GM18873 (cell line): ENCODE results near the gene STX19.

ENCODE experiments used
- ATAC-seq: cut with Tn5 transposase; IDR thresholded peaks from one replicate; pipeline ENCODE4 v1.9.1; 2021; ENCODE audit warnings: mild to moderate bottlenecking, moderate library complexity, moderate number of reproducible peaks; ENCODE audit not compliant: unreplicated experiment, low FRiP score

STX19 gene

DNA sequence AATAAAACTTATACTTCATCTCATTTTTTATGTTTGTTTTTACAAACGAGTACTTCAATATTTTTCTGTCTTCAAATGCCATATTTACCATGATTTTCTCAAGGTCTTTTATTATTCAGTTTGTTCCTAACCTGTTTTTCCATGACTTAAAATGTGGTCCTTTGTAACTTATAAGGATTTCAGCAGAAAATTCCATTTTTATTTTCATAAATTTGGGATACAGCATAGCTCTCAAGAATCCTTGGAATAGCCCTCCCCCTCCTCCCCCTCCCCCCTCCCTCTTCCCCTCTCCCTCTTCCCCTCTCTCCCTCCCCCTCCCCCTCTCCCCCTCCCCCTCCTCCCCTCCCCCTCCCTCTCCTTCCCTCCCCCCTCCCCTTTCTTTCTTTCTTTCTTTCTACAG is 14.9 kb upstream of the STX19 start:
- no peak for ATAC-seq

DNA sequence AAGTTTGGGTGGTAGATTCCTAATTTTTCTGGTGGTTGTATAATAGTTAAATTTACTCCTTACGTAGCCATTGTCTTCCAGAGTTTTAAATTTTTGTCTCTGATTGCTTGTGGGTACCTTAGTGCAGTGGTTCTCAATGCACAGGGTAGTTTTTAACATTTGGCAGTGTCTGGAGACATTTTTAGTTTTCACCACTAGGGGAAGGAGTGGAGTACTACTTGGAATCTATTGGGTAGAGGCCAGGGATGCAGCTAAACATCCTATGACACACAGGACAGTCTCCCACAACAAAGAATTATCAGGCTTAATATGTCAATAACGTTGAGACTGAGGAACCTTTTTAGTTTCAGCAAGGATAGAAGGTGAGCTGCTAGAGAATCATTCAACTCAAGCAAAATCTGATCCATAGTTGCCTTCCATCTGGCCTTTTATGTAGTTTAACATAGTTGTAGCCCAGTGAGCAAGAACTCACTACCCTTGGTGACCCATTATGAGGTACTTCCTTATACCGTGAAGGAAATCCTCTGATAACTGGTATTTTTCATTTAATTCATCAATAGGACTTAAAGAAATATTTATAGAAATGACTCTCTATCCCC is 8.6 kb upstream of the STX19 start:
- ATAC-seq: no peak

DNA sequence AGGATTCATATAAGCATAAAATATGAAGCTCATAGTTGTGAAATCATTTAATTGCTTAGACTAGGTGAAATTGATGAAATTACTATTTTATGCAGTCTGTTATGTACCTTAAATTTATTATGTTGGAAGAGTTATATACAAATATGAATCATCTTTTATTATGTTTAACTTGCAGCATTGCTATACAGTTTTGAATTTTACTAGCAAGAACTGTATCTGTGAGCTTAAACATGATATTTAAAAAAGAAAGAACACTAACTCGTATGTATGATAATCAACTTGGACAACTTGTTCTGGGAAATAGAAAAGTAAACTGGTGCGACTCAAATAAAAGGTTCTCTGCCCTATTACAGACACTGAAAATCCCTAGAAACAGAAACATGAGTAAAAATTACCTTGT is 1.8 kb downstream of the STX19 start:
- no peak for ATAC-seq

DNA sequence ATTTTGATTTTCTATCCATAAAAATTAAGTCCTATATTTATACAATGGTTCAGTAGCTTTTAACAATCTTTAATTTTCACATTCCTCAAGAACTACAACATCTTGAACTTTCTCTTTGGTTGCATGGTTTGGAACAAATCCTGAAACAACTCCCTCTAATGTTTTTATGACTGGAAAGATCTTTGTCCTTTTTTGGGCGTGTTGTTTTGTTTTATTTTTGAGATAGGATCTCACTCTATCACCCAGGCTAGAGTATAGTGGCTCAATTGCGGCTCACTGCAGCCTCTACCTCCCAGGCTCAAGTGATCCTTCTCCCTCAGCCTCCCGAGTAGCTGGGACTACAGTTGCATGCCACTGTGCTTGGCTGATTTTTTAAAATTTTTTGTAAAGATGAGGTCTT is 4.0 kb downstream of the STX19 start:
- no peak for ATAC-seq

DNA sequence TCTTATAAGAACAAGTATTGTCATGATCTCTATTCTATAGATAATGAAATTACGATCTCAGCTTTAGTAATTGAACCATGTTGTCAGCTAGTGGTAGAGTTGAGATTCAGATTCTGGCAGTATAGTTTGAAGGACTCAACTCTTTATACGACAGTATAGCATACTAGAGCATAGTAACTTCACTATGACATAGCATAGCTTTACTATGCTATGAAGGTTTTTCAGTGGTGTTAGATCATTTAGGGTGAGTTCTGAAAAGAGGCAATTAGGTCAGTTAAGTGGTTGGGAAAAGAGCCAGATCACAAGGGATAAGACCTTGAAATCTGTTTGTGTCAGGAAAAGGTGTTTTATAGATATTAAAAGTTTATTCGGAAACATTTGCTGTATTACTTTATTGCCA is 8.1 kb downstream of the STX19 start:
- ATAC-seq: no peak

DNA sequence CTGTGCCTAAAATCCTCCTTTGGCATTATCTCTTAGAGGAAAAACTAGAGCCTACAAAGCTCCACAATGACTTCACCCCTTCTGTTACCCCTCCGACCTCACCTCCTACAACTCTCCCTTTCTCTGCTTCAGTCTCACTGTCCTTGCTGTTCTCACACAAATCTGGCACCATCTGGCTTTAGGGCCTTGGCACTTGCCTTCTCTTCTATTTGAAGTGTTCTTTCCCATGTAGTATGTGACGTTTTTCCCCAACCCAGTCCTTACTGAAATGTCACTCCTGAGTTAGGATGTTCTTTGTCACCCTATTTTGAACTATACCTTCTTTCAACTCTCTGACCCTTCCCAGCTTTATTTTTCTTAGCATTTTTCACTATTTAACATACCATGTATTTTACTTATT is 8.7 kb downstream of the STX19 start:
- ATAC-seq: no peak

DNA sequence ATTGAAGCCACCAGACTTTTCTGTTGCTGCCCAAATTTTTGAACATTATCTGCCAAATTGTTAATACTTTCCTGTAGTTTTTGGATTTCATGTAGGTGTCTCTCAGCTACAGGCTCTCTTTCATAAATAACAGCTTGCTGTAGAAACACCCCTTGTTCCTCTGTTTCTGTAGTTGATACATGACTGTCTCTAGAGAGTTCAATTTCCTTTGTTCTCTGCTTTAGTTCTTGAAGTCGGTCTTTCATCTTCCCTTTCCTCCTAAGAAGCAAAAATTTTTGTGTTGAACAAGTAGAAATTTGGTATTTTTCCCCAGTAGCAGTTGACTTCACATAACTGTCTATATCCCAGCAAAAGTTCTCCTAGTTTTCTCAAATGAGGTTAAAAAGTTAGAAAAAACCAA is 13.4 kb downstream of the STX19 start:
- ATAC-seq: no peak

DNA sequence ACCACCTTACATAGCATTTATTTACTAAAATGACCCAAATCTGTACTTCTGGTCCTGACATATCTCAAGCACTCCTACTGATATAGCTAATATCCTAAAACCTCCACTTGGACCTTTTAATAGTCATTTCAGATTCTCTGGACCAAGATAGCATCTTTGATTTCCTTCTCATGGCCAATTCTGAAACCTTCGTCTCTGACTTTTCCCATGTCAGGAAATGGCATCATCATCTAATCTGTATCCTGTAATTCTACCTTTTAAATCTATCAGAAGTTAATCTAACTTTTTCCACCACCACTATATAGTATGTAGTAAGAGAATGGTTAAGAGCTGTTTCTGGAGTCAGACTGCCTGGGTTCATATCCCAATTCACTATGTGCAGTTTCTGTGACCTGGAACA is 16.2 kb downstream of the STX19 start:
- no peak for ATAC-seq

DNA sequence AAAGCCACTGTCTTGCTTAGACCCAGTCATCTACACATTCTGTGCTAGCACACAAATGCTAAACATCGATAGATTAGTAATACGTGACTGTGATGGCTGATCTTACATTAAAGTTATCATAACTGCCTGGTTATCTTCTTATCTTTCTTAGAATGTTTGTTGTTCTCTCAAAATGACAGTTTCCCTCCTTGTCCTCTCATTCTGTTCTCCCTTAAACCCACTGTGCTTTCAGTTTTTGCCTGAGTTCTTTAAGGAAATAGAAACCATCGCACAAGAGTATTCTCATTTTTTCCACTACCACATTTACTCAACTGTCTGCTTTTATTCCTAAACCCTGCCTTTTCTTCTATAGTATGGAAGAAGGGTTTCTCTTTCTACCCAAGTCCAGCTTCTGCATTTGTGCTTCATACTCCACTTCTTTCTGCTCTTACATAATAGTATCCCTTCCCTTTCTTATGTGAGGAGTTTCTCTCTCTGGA is 17.1 kb downstream of the STX19 start:
- no peak for ATAC-seq

DNA sequence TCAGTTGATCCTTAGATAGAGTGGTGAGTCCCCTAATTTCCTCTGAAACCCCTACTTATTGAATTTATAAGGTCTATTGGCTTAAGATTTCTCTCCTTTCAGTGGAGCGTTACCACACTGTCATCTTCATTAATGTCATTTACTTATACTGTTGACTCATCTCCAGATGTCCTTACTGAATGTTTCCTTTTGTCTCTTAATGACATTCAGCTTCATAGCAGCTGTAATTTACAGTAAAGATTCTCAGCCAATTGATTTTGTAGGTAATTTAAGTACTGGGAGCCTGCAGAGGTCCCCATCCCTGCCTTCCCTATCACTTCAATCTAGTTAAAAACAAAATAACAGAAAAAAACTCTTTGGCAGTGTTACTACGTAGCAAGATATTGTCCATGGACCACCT is 18.8 kb downstream of the STX19 start:
- ATAC-seq: no peak

DNA sequence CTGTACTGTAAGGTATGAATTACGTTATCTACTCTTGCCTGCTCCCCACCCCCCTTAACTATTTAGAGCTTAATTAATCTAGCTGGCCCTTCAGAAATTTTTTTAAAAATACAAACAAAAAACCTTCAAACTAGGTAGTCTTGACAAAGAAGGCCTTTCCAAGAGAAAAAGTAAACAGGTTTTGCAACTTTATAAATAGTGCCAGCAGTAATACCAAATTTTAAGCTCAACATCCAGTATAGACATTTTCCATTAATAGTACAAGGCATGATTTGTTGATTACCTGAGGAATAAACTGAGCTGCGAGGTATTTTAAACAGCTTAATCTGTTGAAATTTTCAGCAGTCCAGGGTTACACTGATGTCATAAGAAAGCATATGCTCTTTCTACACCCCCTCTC is 20.1 kb downstream of the STX19 start:
- no peak for ATAC-seq

DNA sequence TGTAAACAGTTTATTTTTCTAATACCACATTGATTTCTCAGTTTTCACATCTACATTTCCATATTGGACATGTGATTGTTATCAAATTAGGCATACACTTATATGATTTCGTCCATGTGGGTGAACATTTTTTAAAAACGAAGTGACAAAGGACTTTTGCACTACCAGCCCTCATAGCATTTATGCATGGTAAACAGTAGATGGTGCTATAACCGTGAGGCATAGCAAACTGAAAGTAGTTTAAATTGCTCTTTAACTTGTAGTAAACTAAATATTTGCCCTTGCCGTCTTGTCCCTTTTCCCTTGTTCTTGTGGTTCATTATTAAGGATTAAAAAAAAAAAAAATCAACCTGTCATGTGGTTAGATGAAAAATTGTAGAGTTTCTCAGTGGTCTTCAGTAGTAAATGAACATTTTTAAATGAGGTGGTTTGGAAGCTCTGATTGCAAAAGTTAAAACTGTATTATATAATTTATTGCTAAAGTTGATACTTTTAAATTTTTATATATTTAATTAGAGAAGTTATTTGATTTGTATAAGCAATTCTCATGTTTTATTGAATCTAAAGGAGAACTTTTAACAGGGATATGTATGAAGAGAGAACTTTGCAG is 24.0 kb downstream of the STX19 start:
- peak; percentile 91 for ATAC-seq

DNA sequence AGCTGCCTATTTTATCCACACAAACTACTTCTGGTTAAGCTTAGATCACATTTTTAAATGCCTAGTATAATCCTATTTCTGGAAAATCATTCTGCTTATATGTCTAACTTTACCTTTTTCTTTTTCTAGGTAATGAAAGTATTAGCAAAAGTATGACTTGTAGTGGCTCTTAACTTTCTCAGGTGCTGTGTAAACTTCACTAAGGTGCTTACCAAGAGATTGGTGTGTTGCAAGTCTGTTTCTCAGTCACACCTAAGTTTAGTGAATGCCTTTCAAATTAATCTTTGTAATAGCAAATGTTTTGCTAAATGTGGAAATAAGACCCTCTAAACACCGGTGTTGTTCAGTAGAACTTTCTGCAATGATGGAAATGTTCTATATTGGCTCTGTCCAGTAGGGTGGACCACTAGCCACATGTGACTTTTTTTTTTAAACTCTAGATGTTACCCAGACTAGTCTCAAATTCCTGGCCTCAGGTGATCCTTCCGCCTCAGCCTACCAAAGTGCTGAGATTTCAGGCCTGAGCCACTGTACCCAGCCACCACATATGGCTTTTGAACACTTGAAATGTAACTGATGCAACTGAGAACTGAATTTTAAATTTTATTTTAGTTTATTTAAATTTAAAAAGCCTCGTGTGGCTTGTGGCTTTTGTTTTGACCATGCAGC is 26.4 kb downstream of the STX19 start:
- no peak for ATAC-seq

DNA sequence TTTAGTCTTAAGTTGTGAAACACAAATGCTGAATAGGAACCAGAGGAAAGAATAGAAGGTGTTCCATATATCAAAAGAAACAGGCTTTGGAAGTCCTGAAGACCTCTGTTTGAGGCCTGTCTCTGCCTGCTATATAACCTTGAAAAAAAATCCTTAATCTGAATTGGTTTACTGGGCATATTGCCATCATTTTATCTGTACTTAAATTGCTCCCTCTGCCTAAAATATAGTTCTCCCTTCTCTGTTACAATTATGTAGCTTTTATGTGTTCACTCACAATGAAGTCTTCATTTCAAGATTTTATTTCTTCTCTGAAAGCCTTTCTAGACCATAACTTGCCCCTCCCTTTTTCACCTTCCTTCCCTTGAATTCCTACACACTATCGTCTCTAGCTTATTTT is 27.2 kb downstream of the STX19 start:
- no peak for ATAC-seq

DNA sequence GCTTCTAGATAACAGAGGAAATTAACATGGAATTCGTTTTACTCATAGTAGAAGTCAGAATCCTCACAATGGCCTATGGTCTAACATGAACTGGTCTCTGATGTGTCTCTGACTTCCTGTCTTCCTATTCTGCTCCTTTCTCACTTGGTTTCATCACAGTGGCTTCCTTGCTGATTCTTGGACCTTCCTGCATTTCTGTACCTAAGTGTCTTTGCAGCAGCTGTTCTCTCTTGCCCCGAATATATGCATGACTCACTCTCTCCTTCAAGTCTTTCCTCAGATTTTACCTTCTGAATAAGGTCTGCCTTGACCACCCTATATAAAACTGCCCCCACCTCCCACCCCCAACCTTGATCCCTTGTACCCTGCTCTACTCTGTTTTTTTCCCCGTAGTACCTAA is 34.3 kb downstream of the STX19 start:
- no peak for ATAC-seq

DNA sequence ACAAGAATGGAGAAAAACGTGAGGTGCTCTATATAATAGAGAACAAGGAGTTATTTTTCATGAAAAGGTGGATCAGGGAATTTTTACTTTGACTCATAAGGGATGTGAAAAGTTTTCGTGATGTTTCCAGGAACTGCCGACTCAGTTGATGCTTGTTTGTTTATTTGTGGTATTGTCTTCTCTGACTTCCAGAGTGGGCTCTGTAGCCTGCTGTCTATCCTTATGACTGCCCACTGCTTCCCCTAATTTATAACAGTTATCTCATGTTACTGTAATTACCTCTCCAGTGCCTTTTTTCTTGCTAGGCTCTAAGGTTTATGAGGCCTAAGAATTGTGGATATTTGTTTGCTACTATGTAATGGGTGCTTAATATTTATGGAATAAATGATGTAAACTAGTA is 36.2 kb downstream of the STX19 start:
- ATAC-seq: no peak

DNA sequence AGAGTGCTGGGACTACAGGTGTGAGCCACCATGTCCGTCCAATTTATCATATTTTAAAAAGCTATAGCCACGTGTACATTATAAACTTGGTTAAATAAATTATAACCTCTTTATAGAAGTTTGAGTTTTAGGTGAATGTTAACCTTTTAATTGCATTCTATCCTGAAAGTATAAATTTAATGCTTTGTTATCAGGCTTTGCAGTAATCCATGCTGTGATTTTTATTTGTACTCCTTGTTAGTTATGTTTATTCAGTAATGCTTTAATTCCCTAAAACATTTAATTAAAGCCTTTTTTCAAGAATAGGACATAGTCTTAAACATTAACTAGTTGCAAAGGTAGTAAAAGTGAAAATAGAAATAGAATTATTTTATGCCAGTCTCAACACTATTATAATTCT is 36.8 kb downstream of the STX19 start:
- ATAC-seq: no peak

DNA sequence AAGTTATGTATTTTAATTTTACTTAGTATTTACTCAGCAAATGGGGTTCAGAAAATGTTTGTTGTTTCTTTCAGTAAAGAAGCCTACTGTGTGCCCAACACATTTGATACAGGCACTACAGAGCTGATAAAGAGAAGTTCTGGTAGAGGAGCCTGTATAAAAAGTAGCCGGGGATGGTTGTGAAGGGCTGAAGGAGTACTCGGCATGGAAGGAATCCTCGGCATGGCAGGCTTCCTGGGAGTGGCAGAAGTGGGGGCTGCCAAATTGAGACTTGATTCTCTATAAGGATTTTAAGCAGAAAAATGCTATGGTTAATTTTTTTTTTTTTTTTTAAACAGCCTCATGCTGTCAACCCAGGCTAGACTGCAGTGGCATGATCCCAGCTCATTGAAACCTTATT is 39.2 kb downstream of the STX19 start:
- ATAC-seq: no peak

DNA sequence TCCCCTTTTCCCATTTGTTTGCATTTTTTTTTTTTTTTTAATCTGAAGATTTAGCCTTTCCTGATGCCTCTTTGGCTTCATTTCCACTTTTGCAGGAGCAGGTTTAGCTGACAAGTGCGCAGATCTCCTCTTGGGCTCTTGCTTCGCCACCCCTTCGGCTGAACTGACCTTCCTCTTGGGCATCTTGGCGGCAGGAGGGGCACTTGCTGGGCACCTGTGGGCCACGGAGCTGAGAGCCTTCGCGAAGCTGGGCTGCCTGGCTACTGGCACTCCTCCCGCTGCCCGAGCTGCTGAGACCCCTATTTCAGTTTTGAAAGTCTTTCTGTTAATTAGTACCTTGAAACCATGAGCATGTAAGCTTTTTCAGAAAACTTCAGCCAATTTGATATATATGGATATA is 39.6 kb downstream of the STX19 start:
- no peak for ATAC-seq

DNA sequence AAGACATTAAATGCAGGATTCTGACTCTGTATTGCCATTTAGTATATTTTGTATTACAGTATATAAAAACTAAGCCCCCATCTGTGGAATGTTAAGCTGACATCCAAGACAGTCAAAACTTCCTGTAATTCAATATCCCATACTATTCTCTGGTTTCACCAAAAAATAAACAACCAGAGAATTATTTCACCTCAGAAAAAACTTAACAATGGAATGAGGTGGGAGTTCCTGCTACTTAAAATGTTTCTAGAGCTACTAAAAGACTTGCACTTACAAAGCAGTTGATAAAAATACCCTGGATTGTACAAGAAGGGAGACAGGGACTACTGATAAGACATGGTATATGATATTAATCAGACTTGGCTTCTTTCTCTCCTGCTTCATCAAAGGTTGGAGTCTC is 40.1 kb downstream of the STX19 start:
- no peak for ATAC-seq

DNA sequence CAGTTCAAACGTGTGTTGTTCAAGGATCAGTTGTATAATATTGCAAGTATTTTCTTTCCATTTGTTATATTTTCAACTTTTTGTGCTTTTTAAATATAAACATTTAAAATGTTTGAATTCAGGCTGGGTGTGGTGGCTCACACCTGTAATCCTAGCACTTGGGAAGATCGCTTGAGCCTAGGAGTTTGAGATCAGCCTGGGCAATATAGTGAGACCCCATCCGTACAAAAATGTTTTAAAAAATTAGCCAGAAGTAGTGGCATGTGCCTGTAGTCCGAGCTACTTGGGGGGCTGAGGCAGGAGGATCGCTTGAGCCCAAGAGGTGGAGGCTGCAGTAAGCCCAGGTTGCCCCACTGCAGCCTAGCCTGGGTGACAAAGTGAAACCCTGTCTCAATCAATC is 43.8 kb downstream of the STX19 start:
- ATAC-seq: no peak

DNA sequence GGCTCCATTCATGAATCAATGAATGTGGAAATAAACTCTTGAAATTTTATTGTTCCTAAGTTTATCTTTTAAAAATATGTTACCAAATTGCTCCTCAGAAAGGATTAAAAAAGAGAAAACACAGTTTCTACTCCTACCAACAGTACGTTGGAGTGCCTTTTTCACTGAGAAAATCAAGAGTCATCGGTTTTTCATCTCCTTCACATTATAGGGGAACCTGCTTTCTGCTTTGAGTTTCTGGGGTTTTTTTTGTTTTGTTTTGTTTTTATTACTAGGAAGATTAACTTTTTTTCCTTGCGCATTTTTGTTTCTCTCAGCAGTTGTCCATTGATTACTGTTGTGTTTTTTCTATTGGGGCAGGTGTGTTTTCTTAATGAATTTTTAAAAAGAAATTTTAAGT is 45.0 kb downstream of the STX19 start:
- no peak for ATAC-seq
